Naive B cell (primary cell): ENCODE data around the gene ULK3. TPM values are rescaled to one million over a fixed set of nuclear protein-coding genes. Genes with fewer than 3 reads are reported as not detected.

ENCODE experiments used
- ATAC-seq, 2 donors: fragments of 150-1000 bp; cut with Tn5 transposase; 2 replicates each; pipeline ENCODE4 v1.10.0; 2021; ENCODE audit warnings: low read depth in 2 of 2, mild to moderate bottlenecking in 2 of 2, moderate library complexity in 2 of 2
- DNase-seq: peaks from one replicate; pipeline ENCODE4 v3.0.0; 2022
- H3K27ac Mint-ChIP-seq, 6 donors: one replicate each; pipeline ENCODE4 v1.8.0; 2020 to 2022; ENCODE audit warnings: mild to moderate bottlenecking in 6 of 6, mixed read lengths in 6 of 6, moderate library complexity in 5 of 6, inconsistent platforms in 2 of 6
- H3K27me3 Mint-ChIP-seq, 3 donors: one replicate each; pipeline ENCODE4 v1.8.0; 2021 to 2022; ENCODE audit warnings: mixed read lengths in 3 of 3, mild to moderate bottlenecking in 1 of 3
- H3K36me3 Mint-ChIP-seq, 2 donors: one replicate each; pipeline ENCODE4 v1.8.0; 2020 to 2022; ENCODE audit warnings: mixed read lengths in 2 of 2, inconsistent platforms in 1 of 2, mild to moderate bottlenecking in 1 of 2
- H3K4me1 Mint-ChIP-seq, 3 donors: one replicate each; pipeline ENCODE4 v1.8.0; 2020 to 2022; ENCODE audit warnings: mixed read lengths in 3 of 3, inconsistent platforms in 1 of 3, mild to moderate bottlenecking in 1 of 3, moderate library complexity in 1 of 3
- H3K4me3 Mint-ChIP-seq, 8 donors: one replicate each; pipeline ENCODE4 v1.8.0; 2020 to 2022; ENCODE audit warnings: mild to moderate bottlenecking in 8 of 8, mixed read lengths in 8 of 8, moderate library complexity in 8 of 8, inconsistent platforms in 2 of 8
- H3K9me3 Mint-ChIP-seq, 7 donors: one replicate each; pipeline ENCODE4 v1.8.0; 2020 to 2022; ENCODE audit warnings: mixed read lengths in 7 of 7, mild to moderate bottlenecking in 5 of 7, inconsistent platforms in 2 of 7, moderate library complexity in 1 of 7
- polyA plus RNA-seq, 6 donors: library from polyadenylated mRNA; unstranded; fragments of 300-500 nt; fragmentation: Illumina TruSeq; gene quantifications; one replicate each; pipeline ENCODE4 v1.2.3, GENCODE V29; 2021; ENCODE audit warnings: low read depth in 6 of 6

The ULK3 gene
- polyA plus RNA-seq, 6 donors from 2014 or later = 9.3 to 21.5 (median 13.1) TPM

DNA sequence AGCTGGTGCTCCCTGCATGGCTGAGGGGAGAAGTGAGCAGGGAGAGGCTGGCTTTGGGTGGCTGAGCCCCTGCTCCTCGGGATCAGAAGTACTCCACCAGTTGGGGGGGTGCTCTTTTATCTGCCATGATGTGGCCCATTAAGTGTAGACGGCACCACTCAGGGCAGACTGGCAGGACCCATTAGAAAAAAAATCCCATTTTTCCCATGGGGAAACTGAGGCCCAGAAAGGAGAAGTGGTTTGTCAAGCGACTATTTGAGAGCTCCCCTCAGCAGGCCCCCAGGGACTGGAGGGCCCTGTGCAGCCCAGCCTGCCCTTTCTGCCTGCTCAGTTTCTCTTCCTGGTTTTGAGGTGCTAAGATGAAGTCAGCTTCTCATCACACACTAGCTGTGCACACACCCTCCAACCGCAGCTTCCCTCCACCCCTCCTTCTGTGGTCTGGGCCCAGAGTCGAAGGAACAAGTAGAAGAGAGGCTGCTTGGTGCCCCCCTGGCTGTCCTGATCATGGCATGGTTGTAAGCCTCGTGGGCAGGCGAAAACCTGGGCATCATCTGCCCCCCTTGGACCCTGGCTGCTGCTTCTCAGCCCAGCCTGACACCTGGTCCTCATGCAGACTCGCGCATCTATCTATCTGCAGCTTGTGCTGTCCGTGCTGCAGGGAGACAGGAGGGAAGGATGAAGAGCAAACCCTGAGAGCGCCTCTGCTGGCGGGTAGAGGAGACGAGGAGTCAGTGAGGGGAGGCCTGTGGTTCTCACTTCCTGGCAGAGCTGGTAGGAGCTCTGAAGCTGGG, 55.5 kb downstream of the ULK3 start:
- H3K27me3 Mint-ChIP-seq = no peaks in the 10 kb centered on the region
- peak overlapping the region; percentile 88 to 99 (median 96) for H3K4me3 Mint-ChIP-seq
- peaks cover 0 to 24% of the 10 kb centered on the region in 2 donors for H3K36me3 Mint-ChIP-seq
- peaks cover 76 to 90% (median 89%) of the 10 kb centered on the region in 3 donors for H3K4me1 Mint-ChIP-seq
- peak; percentile 99 for DNase-seq
- ATAC-seq = peak; percentile 73 to 74
- no peaks in the 10 kb centered on the region for H3K9me3 Mint-ChIP-seq
- peak overlapping the region; percentile 94 to 100 (median 100) for H3K27ac Mint-ChIP-seq

DNA sequence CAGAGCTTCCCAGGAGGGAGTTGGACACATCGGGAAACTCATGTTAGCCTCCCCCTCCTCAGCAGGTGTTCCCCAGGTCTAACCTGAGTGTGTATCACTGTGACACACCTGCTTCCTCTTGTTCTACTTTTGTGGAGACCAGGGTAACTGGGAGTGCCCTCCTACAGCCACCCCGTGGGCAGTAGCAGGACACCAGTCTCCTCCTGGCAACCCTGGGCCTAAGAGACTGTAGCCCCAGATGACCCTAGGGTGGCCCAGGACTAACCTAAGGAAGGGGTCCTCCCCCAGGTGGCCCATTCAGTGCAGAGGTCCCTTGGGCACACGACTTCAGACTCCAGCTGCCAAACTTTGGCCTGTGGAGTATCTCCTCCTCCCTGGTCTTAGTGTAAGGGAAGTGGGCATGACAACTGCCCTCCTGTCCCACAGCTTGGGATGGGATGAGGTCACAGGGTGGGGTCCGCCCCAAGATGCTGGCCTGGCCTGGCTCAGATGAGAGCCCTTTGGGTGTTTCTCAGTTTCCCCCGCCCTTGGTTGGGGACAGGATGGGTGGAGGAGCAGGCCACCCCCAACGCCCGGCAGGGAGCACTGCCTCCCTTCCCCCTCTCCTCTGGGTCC, 56.3 kb downstream of the ULK3 start:
- Mint-ChIP-seq H3K4me3 (peak overlapping the region; percentile 88 to 99 (median 96)), H3K9me3 (no peaks in the 10 kb centered on the region), H3K27me3 (no peaks in the 10 kb centered on the region), H3K36me3 (peaks cover 0 to 17% of the 10 kb centered on the region in 2 donors), H3K4me1 (peaks cover 70 to 83% (median 81%) of the 10 kb centered on the region in 3 donors), H3K27ac (peak overlapping the region; percentile 60 to 100 (median 100))
- ATAC-seq = no peak
- no peak for DNase-seq

Other genes with a start within 250 kb of the ULK3 start
- gene CLK3, start 227.3 kb downstream of the ULK3 start, polyA plus RNA-seq = 100 to 1,000 TPM in 1 of 6 donors, 10 to 100 TPM in 5; 53.1 to 118 (median 61.9) TPM
- 10 to 100 TPM; 14.4 to 30.1 (median 24.1) TPM for gene EDC3, start 147.1 kb downstream of the ULK3 start, polyA plus RNA-seq
- not detected for gene CYP1A1, start 117.6 kb downstream of the ULK3 start, polyA plus RNA-seq
- not detected for gene CYP1A2, start 94.3 kb downstream of the ULK3 start, polyA plus RNA-seq
- gene CSK, start 61.1 kb downstream of the ULK3 start, polyA plus RNA-seq = 100 to 1,000 TPM; 176 to 273 (median 216) TPM
- not detected for gene LMAN1L, start 30.3 kb downstream of the ULK3 start, polyA plus RNA-seq
- not detected for gene CPLX3, start 16.5 kb downstream of the ULK3 start, polyA plus RNA-seq
- 100 to 1,000 TPM; 102 to 122 (median 110) TPM for gene SCAMP2, start 30.2 kb upstream of the ULK3 start, polyA plus RNA-seq
- 10 to 100 TPM; 54.3 to 70.0 (median 57.7) TPM for gene MPI, start 46.9 kb upstream of the ULK3 start, polyA plus RNA-seq
- gene FAM219B, start 63.7 kb upstream of the ULK3 start, polyA plus RNA-seq = 10 to 100 TPM; 16.7 to 31.4 (median 22.2) TPM
- 100 to 1,000 TPM; 250 to 322 (median 270) TPM for gene COX5A, start 94.9 kb upstream of the ULK3 start, polyA plus RNA-seq
- gene RPP25, start 113.6 kb upstream of the ULK3 start, polyA plus RNA-seq = 1 to 10 TPM in 5 of 6 donors, under 1 TPM in 1; 0.92 to 3.6 (median 2.7) TPM
- gene SCAMP5, start 152.4 kb upstream of the ULK3 start, polyA plus RNA-seq = not detected
- 1 to 10 TPM; 4.5 to 8.9 (median 7.1) TPM for gene PPCDC, start 180.4 kb upstream of the ULK3 start, polyA plus RNA-seq